H9 (cell line): Measurements from ENCODE around the gene OPRL1. TPM values are rescaled to one million over a fixed set of nuclear protein-coding genes. Genes with fewer than 3 reads are reported as not detected.

Experiments used
- DNase-seq: peaks from one replicate; pipeline ENCODE4 v3.0.0-alpha.2; 2017
- H2AFZ ChIP-seq: one replicate; pipeline ENCODE4 v1.6.1; 2013; ENCODE audit warnings: mild to moderate bottlenecking, low read length, control low read depth, moderate library complexity
- H2AK5ac ChIP-seq: 2 replicates; pipeline ENCODE4 v1.6.1; 2013; ENCODE audit warnings: low read length, control low read depth, mixed read lengths; ENCODE audit not compliant: insufficient read length
- H2BK120ac ChIP-seq: one replicate; pipeline ENCODE4 v1.6.1; 2013; ENCODE audit warnings: low read depth, mild to moderate bottlenecking, low read length, control low read depth, inconsistent platforms; ENCODE audit not compliant: poor library complexity, severe bottlenecking
- H2BK12ac ChIP-seq: 2 replicates; pipeline ENCODE4 v1.6.1; 2013; ENCODE audit warnings: low read length, control low read depth, mixed read lengths, low read depth; ENCODE audit not compliant: insufficient read length
- H2BK15ac ChIP-seq: 2 replicates; pipeline ENCODE4 v1.6.1; 2013; ENCODE audit warnings: low read depth, low read length, control low read depth
- H2BK20ac ChIP-seq: one replicate; pipeline ENCODE4 v1.6.1; 2013; ENCODE audit warnings: low read depth, mild to moderate bottlenecking, low read length, control low read depth, inconsistent platforms; ENCODE audit not compliant: poor library complexity, severe bottlenecking
- H2BK5ac ChIP-seq: 2 replicates; pipeline ENCODE4 v1.6.1; 2013; ENCODE audit warnings: low read length, control low read depth, mixed read lengths; ENCODE audit not compliant: insufficient read length
- H3K14ac ChIP-seq: 2 replicates; pipeline ENCODE4 v1.6.1; 2013; ENCODE audit warnings: low read length, control low read depth; ENCODE audit not compliant: insufficient read depth
- H3K18ac ChIP-seq: 2 replicates; pipeline ENCODE4 v1.6.1; 2013; ENCODE audit warnings: low read depth, mild to moderate bottlenecking, mixed read lengths, low read length, control low read depth; ENCODE audit not compliant: insufficient read length
- H3K23ac ChIP-seq: 2 replicates; pipeline ENCODE4 v1.6.1; 2013; ENCODE audit warnings: low read length, control low read depth, mixed read lengths, low read depth; ENCODE audit not compliant: insufficient read length
- H3K23me2 ChIP-seq: 2 replicates; pipeline ENCODE4 v1.6.1; 2013; ENCODE audit warnings: low read depth, mild to moderate bottlenecking, mixed read lengths, low read length, control low read depth; ENCODE audit not compliant: insufficient read length, poor library complexity, severe bottlenecking
- H3K27ac ChIP-seq: 2 replicates; pipeline ENCODE4 v1.5.1; 2013; ENCODE audit warnings: low read length, control low read depth, mixed read lengths, low read depth; ENCODE audit not compliant: insufficient read length
- H3K27me3 ChIP-seq: 2 replicates; pipeline ENCODE4 v1.6.1; 2013; ENCODE audit warnings: low read length, control low read depth, inconsistent platforms; ENCODE audit not compliant: insufficient read depth
- H3K4ac ChIP-seq: 2 replicates; pipeline ENCODE4 v1.6.1; 2013; ENCODE audit warnings: low read depth, mild to moderate bottlenecking, control low read depth, inconsistent platforms, low read length, moderate library complexity
- H3K4me1 ChIP-seq: 2 replicates; pipeline ENCODE4 v1.6.1; 2013; ENCODE audit warnings: low read length, control low read depth, inconsistent platforms; ENCODE audit not compliant: insufficient read depth
- H3K4me2 ChIP-seq: 2 replicates; pipeline ENCODE4 v1.6.1; 2013; ENCODE audit warnings: low read length, control low read depth, mixed read lengths; ENCODE audit not compliant: insufficient read length, insufficient read depth
- H3K56ac ChIP-seq: 2 replicates; pipeline ENCODE4 v1.6.1; 2013; ENCODE audit warnings: low read depth, mild to moderate bottlenecking, mixed read lengths, low read length, control low read depth; ENCODE audit not compliant: insufficient read length
- H3K79me1 ChIP-seq: 2 replicates; pipeline ENCODE4 v1.6.1; 2013; ENCODE audit warnings: low read depth, mild to moderate bottlenecking, moderate library complexity, low read length, control low read depth, inconsistent platforms; ENCODE audit not compliant: insufficient read depth, poor library complexity, severe bottlenecking
- H3K79me2 ChIP-seq: 2 replicates; pipeline ENCODE4 v1.6.1; 2013; ENCODE audit warnings: low read length, control low read depth, inconsistent platforms; ENCODE audit not compliant: insufficient read depth
- H3K9ac ChIP-seq: 2 replicates; pipeline ENCODE4 v1.6.1; 2013; ENCODE audit warnings: low read length, control low read depth, mixed read lengths; ENCODE audit not compliant: insufficient read length; ENCODE audit errors: extremely low read depth
- H3K9me3 ChIP-seq: one replicate; pipeline ENCODE4 v1.6.1; 2013; ENCODE audit warnings: low read depth, low read length, inconsistent platforms; ENCODE audit not compliant: control insufficient read depth
- H3T11ph ChIP-seq: one replicate; pipeline ENCODE4 v1.6.1; 2013; ENCODE audit warnings: mild to moderate bottlenecking, low read length, control low read depth, inconsistent platforms
- H4K20me1 ChIP-seq: one replicate; pipeline ENCODE4 v1.6.1; 2013; ENCODE audit not compliant: control insufficient read depth, insufficient read length, insufficient read depth
- H4K5ac ChIP-seq: 2 replicates; pipeline ENCODE4 v1.6.1; 2013; ENCODE audit warnings: low read depth, mild to moderate bottlenecking, mixed read lengths, low read length, control low read depth; ENCODE audit not compliant: insufficient read length
- H4K8ac ChIP-seq: replicated peaks from 2 replicates; pipeline ENCODE4 v1.6.1; 2013; ENCODE audit warnings: low read length, control low read depth, mixed read lengths, low read depth; ENCODE audit not compliant: insufficient read length
- H4K91ac ChIP-seq: 2 replicates; pipeline ENCODE4 v1.6.1; 2013; ENCODE audit warnings: low read depth, mild to moderate bottlenecking, moderate library complexity, mixed read lengths, low read length, control low read depth; ENCODE audit not compliant: insufficient read length
- H3K27ac Mint-ChIP-seq, 3 experiments: 2 replicates in 2 of 3; 3 replicates in 1 of 3; pipeline ENCODE4 v1.8.0; 2020 to 2021; ENCODE audit warnings: mixed read lengths in 3 of 3, mild to moderate bottlenecking in 1 of 3, moderate library complexity in 1 of 3
- H3K27me3 Mint-ChIP-seq: 2 replicates; pipeline ENCODE4 v1.8.0; 2021; ENCODE audit warnings: low read depth, mild to moderate bottlenecking, moderate library complexity, mixed read lengths
- H3K36me3 Mint-ChIP-seq, 3 experiments: 2 replicates in 2 of 3; 3 replicates in 1 of 3; pipeline ENCODE4 v1.8.0; 2020 to 2021; ENCODE audit warnings: low read depth in 3 of 3, mixed read lengths in 3 of 3; ENCODE audit not compliant: insufficient read depth in 1 of 3
- H3K4me1 Mint-ChIP-seq, 2 experiments: 2 replicates each; pipeline ENCODE4 v1.8.0; 2020; ENCODE audit warnings: mixed read lengths in 2 of 2
- H3K4me3 Mint-ChIP-seq, 2 experiments: 2 replicates in 1 of 2; 3 replicates in 1 of 2; pipeline ENCODE4 v1.8.0; 2020 to 2021; ENCODE audit warnings: mild to moderate bottlenecking in 2 of 2, mixed read lengths in 2 of 2, moderate library complexity in 1 of 2
- H3K9me3 Mint-ChIP-seq, 2 experiments: 2 replicates in 1 of 2; 3 replicates in 1 of 2; pipeline ENCODE4 v1.8.0; 2020; ENCODE audit warnings: mild to moderate bottlenecking in 2 of 2, mixed read lengths in 2 of 2, moderate library complexity in 1 of 2
- CTCF ChIP-seq: fragments of 200-600 bp; sonication (generic); conservative IDR thresholded peaks from 3 replicates; pipeline ENCODE4 v1.8.0; 2021; ENCODE audit warnings: antibody characterized with exemption, mild to moderate bottlenecking
- WGBS: extraction: QIAGEN DNeasy Blood & Tissue Kit; methylation state at CpG from one replicate; pipeline ENCODE4 v1.1.7; 2013; ENCODE audit warnings: missing lambda C conversion rate, low lambda C conversion rate, mixed read lengths; ENCODE audit not compliant: insufficient read length; ENCODE audit errors: extremely low coverage; 5-methylcytosine and 5-hydroxymethylcytosine counted together
- total RNA-seq: library from RNA; stranded (reverse); gene quantifications from 2 replicates; pipeline ENCODE4 v1.2.1, GENCODE V29; 2021

The OPRL1 gene
- total RNA-seq, 1 experiment from 2014 or later: 0.90 TPM

GRCh38 chr20:64137598-64138031, 57.7 kb downstream of the OPRL1 start:
- H3K9me3 Mint-ChIP-seq: no peaks in the 10 kb centered on the region; a peak in 1 of 5 replicates
- no peak overlapping the region for H2BK120ac ChIP-seq
- H2BK5ac ChIP-seq: no peak overlapping the region
- H2BK12ac ChIP-seq: no peak overlapping the region
- no peaks in the 10 kb centered on the region for H3K23me2 ChIP-seq
- no peak overlapping the region for H2AK5ac ChIP-seq
- WGBS: no CpG with 5 or more reads among the region's 6 CpGs
- H3K4ac ChIP-seq: no peak overlapping the region
- no peak overlapping the region for H3K9ac ChIP-seq
- no peak overlapping the region; the same call in 1 of the 2 replicates for H3K14ac ChIP-seq
- H3K27me3 Mint-ChIP-seq: peaks cover 1% of the 10 kb centered on the region
- no peak overlapping the region for H3K56ac ChIP-seq
- no peak overlapping the region for H3K4me3 Mint-ChIP-seq
- H2BK15ac ChIP-seq: no peak overlapping the region
- DNase-seq: no peak
- no peak overlapping the region for H4K91ac ChIP-seq
- H3K79me1 ChIP-seq: no peaks in the 10 kb centered on the region
- no peak overlapping the region for H4K5ac ChIP-seq
- no peaks in the 10 kb centered on the region for H4K20me1 ChIP-seq
- H3K27me3 ChIP-seq: no peaks in the 10 kb centered on the region
- H3K4me2 ChIP-seq: no peak overlapping the region
- no peaks in the 10 kb centered on the region for H3K9me3 ChIP-seq
- H3K4me1 ChIP-seq: no peaks in the 10 kb centered on the region
- H2BK20ac ChIP-seq: no peak overlapping the region
- H3K36me3 Mint-ChIP-seq: no peaks in the 10 kb centered on the region
- no peak for TF ChIP-seq CTCF
- no peaks in the 10 kb centered on the region for H3K79me2 ChIP-seq
- H3K18ac ChIP-seq: no peak overlapping the region
- no peak overlapping the region for H2AFZ ChIP-seq
- no peak overlapping the region for H3K23ac ChIP-seq
- no peak overlapping the region for H3T11ph ChIP-seq
- peaks cover 9 to 29% of the 10 kb centered on the region in 2 experiments for H3K4me1 Mint-ChIP-seq
- H4K8ac ChIP-seq: no peak overlapping the region
- no peak overlapping the region; a peak in 1 of 7 replicates for H3K27ac Mint-ChIP-seq
- H3K27ac ChIP-seq: no peak overlapping the region
